Smooth muscle cell (in vitro differentiated cells): ENCODE measurements around the gene TUSC2. TPM values are rescaled to one million over a fixed set of nuclear protein-coding genes. Genes with fewer than 3 reads are reported as not detected.

Experiments used
- DNase-seq: peaks from one replicate; lab custom pipeline; 2025; ENCODE audit not compliant: unreplicated experiment; lab: John Stamatoyannopoulos, UW
- H2AFZ ChIP-seq: fragments of 200-600 bp; sonication (generic); 2 replicates; pipeline ENCODE4 v1.6.0; 2016; ENCODE audit warnings: antibody characterized with exemption, low read depth, mild to moderate bottlenecking
- H3F3A ChIP-seq: fragments of 200-600 bp; sonication (generic); 2 replicates; pipeline ENCODE4 v1.6.0; 2017; ENCODE audit warnings: antibody characterized with exemption, low read depth
- H3K27ac ChIP-seq: fragments of 200-600 bp; sonication (generic); 2 replicates; pipeline ENCODE4 v1.5.1; 2016; ENCODE audit warnings: low read depth, mild to moderate bottlenecking
- H3K27me3 ChIP-seq: fragments of 200-600 bp; sonication (generic); 2 replicates; pipeline ENCODE4 v1.6.1; 2016; ENCODE audit warnings: low read depth, mild to moderate bottlenecking
- H3K36me3 ChIP-seq: fragments of 200-600 bp; sonication (generic); 2 replicates; pipeline ENCODE4 v1.5.1; 2016; ENCODE audit warnings: low read depth
- H3K4me1 ChIP-seq: fragments of 200-600 bp; sonication (generic); 2 replicates; pipeline ENCODE4 v1.5.1; 2016; ENCODE audit warnings: low read depth
- H3K4me2 ChIP-seq: fragments of 200-600 bp; sonication (generic); 2 replicates; pipeline ENCODE4 v1.6.0; 2016; ENCODE audit warnings: mild to moderate bottlenecking
- H3K4me3 ChIP-seq: fragments of 200-600 bp; sonication (generic); 2 replicates; pipeline ENCODE4 v1.5.1; 2016; ENCODE audit warnings: mild to moderate bottlenecking
- H3K79me2 ChIP-seq: fragments of 200-600 bp; sonication (generic); 2 replicates; pipeline ENCODE4 v1.6.0; 2016; ENCODE audit warnings: low read depth, mild to moderate bottlenecking
- H3K9ac ChIP-seq: fragments of 200-600 bp; sonication (generic); 2 replicates; pipeline ENCODE4 v1.6.0; 2016; ENCODE audit warnings: low read depth
- H3K9me3 ChIP-seq: fragments of 200-600 bp; sonication (generic); replicated peaks from 2 replicates; pipeline ENCODE4 v1.5.1; 2016; ENCODE audit warnings: low read depth
- H4K20me1 ChIP-seq: fragments of 200-600 bp; sonication (generic); 2 replicates; pipeline ENCODE4 v1.6.0; 2016; ENCODE audit warnings: low read depth
- WGBS: methylation state at CpG from one replicate; pipeline ENCODE4 v1.1.7; 2016; ENCODE audit warnings: low lambda C conversion rate; 5-methylcytosine and 5-hydroxymethylcytosine counted together
- polyA plus RNA-seq: library from polyadenylated mRNA; unstranded; fragments of >200 nt; fragmentation: Nextera tagmentation; extraction: Ambion mirVana; gene quantifications from 2 replicates; pipeline ENCODE4 v1.2.1, GENCODE V29; 2016
- total RNA-seq: library from RNA; depleted of rRNA; stranded (reverse); fragments of >200 nt; gene quantifications from 2 replicates; pipeline ENCODE4 v1.2.3, GENCODE V29; 2014
- TF ChIP-seq, protein P1 (sequence below): fragments of 200-600 bp; sonication (generic); IDR thresholded peaks from 2 replicates; pipeline ENCODE4 v1.5.1; 2017; ENCODE audit warnings: borderline replicate concordance, mild to moderate bottlenecking, antibody characterized with exemption; ENCODE audit not compliant: insufficient read depth, poor library complexity, severe bottlenecking

TUSC2 gene
- total and polyA plus RNA-seq, 2 experiments from 2014 or later = 25.1 to 53.4 TPM

DNA sequence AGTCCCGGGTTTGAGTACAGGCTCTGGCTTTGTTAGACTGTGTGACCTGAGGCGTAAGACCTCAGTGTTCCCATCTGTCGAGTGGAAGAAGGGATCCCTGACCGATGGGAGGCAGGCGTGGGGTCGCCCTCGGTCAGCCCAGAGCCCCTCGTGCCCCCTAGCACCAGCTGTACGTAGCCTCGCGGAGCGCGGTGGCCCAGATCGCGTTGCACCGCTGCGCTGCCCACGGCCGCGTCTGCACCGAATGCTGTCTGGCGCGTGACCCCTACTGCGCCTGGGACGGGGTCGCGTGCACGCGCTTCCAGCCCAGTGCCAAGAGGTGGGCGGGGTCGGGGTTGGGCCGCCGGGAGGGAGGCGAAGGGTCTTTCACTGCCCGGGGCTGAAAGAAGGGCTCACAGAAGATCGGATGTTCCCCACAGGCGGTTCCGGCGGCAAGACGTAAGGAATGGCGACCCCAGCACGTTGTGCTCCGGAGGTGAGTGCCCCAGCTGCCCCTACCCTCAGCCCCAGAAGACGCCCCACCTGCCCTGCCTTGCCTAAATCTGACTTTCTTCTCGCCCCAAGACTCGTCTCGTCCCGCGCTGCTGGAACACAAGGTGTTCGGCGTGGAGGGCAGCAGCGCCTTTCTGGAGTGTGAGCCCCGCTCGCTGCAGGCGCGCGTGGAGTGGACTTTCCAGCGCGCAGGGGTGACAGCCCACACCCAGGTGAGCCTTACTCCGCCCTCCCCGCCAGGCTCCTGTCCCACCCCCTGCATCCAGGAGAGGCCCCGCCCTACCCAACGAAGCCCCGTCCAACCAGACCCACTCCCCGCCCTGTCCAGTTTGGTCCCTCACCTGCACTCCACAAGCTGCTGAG lies 52.7 kb downstream of the TUSC2 start:
- H3K36me3 ChIP-seq = no peaks in the 10 kb centered on the region
- TF ChIP-seq, protein P1, sequence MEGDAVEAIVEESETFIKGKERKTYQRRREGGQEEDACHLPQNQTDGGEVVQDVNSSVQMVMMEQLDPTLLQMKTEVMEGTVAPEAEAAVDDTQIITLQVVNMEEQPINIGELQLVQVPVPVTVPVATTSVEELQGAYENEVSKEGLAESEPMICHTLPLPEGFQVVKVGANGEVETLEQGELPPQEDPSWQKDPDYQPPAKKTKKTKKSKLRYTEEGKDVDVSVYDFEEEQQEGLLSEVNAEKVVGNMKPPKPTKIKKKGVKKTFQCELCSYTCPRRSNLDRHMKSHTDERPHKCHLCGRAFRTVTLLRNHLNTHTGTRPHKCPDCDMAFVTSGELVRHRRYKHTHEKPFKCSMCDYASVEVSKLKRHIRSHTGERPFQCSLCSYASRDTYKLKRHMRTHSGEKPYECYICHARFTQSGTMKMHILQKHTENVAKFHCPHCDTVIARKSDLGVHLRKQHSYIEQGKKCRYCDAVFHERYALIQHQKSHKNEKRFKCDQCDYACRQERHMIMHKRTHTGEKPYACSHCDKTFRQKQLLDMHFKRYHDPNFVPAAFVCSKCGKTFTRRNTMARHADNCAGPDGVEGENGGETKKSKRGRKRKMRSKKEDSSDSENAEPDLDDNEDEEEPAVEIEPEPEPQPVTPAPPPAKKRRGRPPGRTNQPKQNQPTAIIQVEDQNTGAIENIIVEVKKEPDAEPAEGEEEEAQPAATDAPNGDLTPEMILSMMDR = no peak
- no peak overlapping the region for H3K4me3 ChIP-seq
- H3K27ac ChIP-seq = no peak overlapping the region
- H3K4me1 ChIP-seq = peaks cover 4% of the 10 kb centered on the region
- peaks cover 42% of the 10 kb centered on the region for H3K27me3 ChIP-seq
- no peaks in the 10 kb centered on the region for H3K79me2 ChIP-seq
- H3K9ac ChIP-seq = no peak overlapping the region
- H4K20me1 ChIP-seq = peaks cover 8% of the 10 kb centered on the region
- no peak overlapping the region for H3K4me2 ChIP-seq
- WGBS = 32% methylated on average over 48 of the region's 65 CpGs
- H3F3A ChIP-seq = no peaks in the 10 kb centered on the region
- no peak for DNase-seq
- no peak overlapping the region for H2AFZ ChIP-seq
- no peaks in the 10 kb centered on the region for H3K9me3 ChIP-seq

Other genes with a start within 250 kb of the TUSC2 start
- 151 and 177 TPM in 2 replicates for gene RBM5, start 239.3 kb downstream of the TUSC2 start, total RNA-seq
- gene RBM5, start 239.3 kb downstream of the TUSC2 start, polyA plus RNA-seq = 56.0 and 67.6 TPM in 2 replicates
- 16.9 and 25.0 TPM in 2 replicates for gene SEMA3F, start 172.9 kb downstream of the TUSC2 start, total RNA-seq
- 9.2 and 17.8 TPM in 2 replicates for gene SEMA3F, start 172.9 kb downstream of the TUSC2 start, polyA plus RNA-seq
- not detected in 2 replicates for gene GNAT1, start 136.6 kb downstream of the TUSC2 start, total RNA-seq
- 0.24 TPM in 1 of 2 replicates, not detected in the other for gene GNAT1, start 136.6 kb downstream of the TUSC2 start, polyA plus RNA-seq
- gene SLC38A3, start 123.0 kb downstream of the TUSC2 start, total RNA-seq = 0.58 and 3.9 TPM in 2 replicates
- 3.5 and 4.2 TPM in 2 replicates for gene SLC38A3, start 123.0 kb downstream of the TUSC2 start, polyA plus RNA-seq
- 209 and 230 TPM in 2 replicates for gene GNAI2, start 92.0 kb downstream of the TUSC2 start, total RNA-seq
- gene GNAI2, start 92.0 kb downstream of the TUSC2 start, polyA plus RNA-seq = 454 and 466 TPM in 2 replicates
- 26.8 and 48.3 TPM in 2 replicates for gene SEMA3B, start 59.1 kb downstream of the TUSC2 start, total RNA-seq
- 26.3 and 70.7 TPM in 2 replicates for gene SEMA3B, start 59.1 kb downstream of the TUSC2 start, polyA plus RNA-seq
- 0.09 and 0.18 TPM in 2 replicates for gene LSMEM2, start 49.1 kb downstream of the TUSC2 start, total RNA-seq
- gene LSMEM2, start 49.1 kb downstream of the TUSC2 start, polyA plus RNA-seq = 0.87 TPM in 1 of 2 replicates, not detected in the other
- 19.9 and 20.8 TPM in 2 replicates for gene IFRD2, start 35.8 kb downstream of the TUSC2 start, total RNA-seq
- 59.3 and 62.6 TPM in 2 replicates for gene IFRD2, start 35.8 kb downstream of the TUSC2 start, polyA plus RNA-seq
- 1.6 and 2.5 TPM in 2 replicates for gene HYAL3, start 28.8 kb downstream of the TUSC2 start, total RNA-seq
- 3.7 and 6.7 TPM in 2 replicates for gene HYAL3, start 28.8 kb downstream of the TUSC2 start, polyA plus RNA-seq
- 11.3 and 13.0 TPM in 2 replicates for gene NAA80, start 28.8 kb downstream of the TUSC2 start, total RNA-seq
- gene NAA80, start 28.8 kb downstream of the TUSC2 start, polyA plus RNA-seq = 16.7 and 21.9 TPM in 2 replicates
- gene HYAL1, start 24.6 kb downstream of the TUSC2 start, total RNA-seq = 0.54 and 1.0 TPM in 2 replicates
- 1.4 TPM in 1 of 2 replicates, not detected in the other for gene HYAL1, start 24.6 kb downstream of the TUSC2 start, polyA plus RNA-seq
- 74.7 and 88.0 TPM in 2 replicates for gene HYAL2, start 5.5 kb downstream of the TUSC2 start, total RNA-seq
- gene HYAL2, start 5.5 kb downstream of the TUSC2 start, polyA plus RNA-seq = 72.8 and 83.3 TPM in 2 replicates
- 25.3 and 27.6 TPM in 2 replicates for gene RASSF1, start 12.6 kb upstream of the TUSC2 start, total RNA-seq
- 58.5 and 62.2 TPM in 2 replicates for gene RASSF1, start 12.6 kb upstream of the TUSC2 start, polyA plus RNA-seq
- 0.27 and 1.4 TPM in 2 replicates for gene ZMYND10, start 17.5 kb upstream of the TUSC2 start, total RNA-seq
- 0.21 and 1.7 TPM in 2 replicates for gene ZMYND10, start 17.5 kb upstream of the TUSC2 start, polyA plus RNA-seq
- 18.0 and 25.1 TPM in 2 replicates for gene NPRL2, start 22.6 kb upstream of the TUSC2 start, total RNA-seq
- 29.3 and 39.7 TPM in 2 replicates for gene NPRL2, start 22.6 kb upstream of the TUSC2 start, polyA plus RNA-seq
- 15.1 and 21.6 TPM in 2 replicates for gene CYB561D2, start 22.6 kb upstream of the TUSC2 start, total RNA-seq
- gene CYB561D2, start 22.6 kb upstream of the TUSC2 start, polyA plus RNA-seq = 22.6 and 30.7 TPM in 2 replicates
- gene TMEM115, start 31.3 kb upstream of the TUSC2 start, total RNA-seq = 33.6 and 42.7 TPM in 2 replicates
- gene TMEM115, start 31.3 kb upstream of the TUSC2 start, polyA plus RNA-seq = 53.2 and 56.6 TPM in 2 replicates
- 0.27 and 0.31 TPM in 2 replicates for gene CACNA2D2, start 175.4 kb upstream of the TUSC2 start, total RNA-seq
- 0.51 and 0.58 TPM in 2 replicates for gene CACNA2D2, start 175.4 kb upstream of the TUSC2 start, polyA plus RNA-seq
- gene C3orf18, start 239.5 kb upstream of the TUSC2 start, total RNA-seq = 6.6 and 8.7 TPM in 2 replicates
- gene C3orf18, start 239.5 kb upstream of the TUSC2 start, polyA plus RNA-seq = 18.9 and 20.0 TPM in 2 replicates
- gene HEMK1, start 241.3 kb upstream of the TUSC2 start, total RNA-seq = 6.5 and 15.3 TPM in 2 replicates
- 26.4 and 28.3 TPM in 2 replicates for gene HEMK1, start 241.3 kb upstream of the TUSC2 start, polyA plus RNA-seq